ENCODE data around the gene NACA. TPM values are rescaled to one million over a fixed set of nuclear protein-coding genes. Genes with fewer than 3 reads are reported as not detected.
A peak's percentile ranks its signal among the peaks of the same experiment; 100 is the strongest.

NACA gene
- total RNA-seq, 4 donors from 2014 or later: 1,502 to 2,024 (median 1,825) TPM

DNA sequence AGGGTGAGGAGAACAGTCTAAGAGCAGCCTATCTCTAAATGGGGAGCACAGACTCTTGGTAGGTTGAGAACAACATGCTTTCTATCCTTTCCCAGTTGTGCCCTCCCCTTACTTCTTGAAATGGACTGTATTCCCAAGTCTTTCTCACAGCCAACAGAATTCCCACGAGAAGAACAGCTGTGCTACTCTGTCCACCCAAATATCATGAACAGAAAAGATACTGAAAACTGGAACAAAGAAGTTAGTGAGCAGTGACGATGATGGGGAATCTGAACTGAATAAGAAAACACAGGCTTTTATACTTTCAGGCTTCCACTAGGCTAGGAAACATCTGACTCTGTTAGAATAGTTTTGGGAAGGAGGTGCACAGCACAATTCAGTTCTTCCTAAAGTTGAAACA, 3.4 kb downstream of the NACA start:
- DNase-seq (ENCODE audit: low spot score in 2 of 2): no peak
- WGBS, 2 donors: 24 to 30% methylated on average over 2 of the region's 2 CpGs
- TF ChIP-seq POLR2A (IDR thresholded peaks at IDR 0.05): no peak
- TF ChIP-seq, protein P1, sequence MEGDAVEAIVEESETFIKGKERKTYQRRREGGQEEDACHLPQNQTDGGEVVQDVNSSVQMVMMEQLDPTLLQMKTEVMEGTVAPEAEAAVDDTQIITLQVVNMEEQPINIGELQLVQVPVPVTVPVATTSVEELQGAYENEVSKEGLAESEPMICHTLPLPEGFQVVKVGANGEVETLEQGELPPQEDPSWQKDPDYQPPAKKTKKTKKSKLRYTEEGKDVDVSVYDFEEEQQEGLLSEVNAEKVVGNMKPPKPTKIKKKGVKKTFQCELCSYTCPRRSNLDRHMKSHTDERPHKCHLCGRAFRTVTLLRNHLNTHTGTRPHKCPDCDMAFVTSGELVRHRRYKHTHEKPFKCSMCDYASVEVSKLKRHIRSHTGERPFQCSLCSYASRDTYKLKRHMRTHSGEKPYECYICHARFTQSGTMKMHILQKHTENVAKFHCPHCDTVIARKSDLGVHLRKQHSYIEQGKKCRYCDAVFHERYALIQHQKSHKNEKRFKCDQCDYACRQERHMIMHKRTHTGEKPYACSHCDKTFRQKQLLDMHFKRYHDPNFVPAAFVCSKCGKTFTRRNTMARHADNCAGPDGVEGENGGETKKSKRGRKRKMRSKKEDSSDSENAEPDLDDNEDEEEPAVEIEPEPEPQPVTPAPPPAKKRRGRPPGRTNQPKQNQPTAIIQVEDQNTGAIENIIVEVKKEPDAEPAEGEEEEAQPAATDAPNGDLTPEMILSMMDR (IDR thresholded peaks at IDR 0.05): no peak
- H3K4me3 ChIP-seq (ENCODE audit: low read depth, poor library complexity, severe bottlenecking): no peak overlapping the region
- intact Hi-C loops (cut with DNase I; ENCODE audit: low total_unique reads): loop anchor here (10.0 kb wide), 1 partner anchor 77 kb away; the partner anchor contains the start of gene ATP5F1B

DNA sequence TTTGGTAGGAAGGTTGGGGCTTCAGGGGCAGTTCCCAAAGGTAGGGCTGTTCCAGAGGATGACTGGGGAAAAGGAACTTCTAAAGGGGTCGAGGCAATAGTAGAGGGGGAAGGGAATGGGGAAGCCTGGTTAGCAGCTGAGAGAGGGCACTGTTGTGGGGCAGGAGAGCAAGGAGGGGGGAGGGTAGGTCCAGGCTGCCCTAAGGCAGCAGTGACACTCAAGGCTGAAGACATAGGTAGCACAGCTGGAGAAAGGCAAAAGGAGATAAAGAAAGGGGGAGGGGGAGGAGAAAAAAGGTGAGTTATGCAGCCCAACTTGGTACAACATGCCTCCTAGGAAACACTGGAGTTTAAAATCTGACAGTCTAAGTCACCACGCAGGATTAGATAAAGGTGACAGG, 3.9 kb downstream of the NACA start:
- intact Hi-C loops (cut with DNase I; ENCODE audit: low total_unique reads): loop anchor here (10.0 kb wide), 1 partner anchor 76 kb away; the partner anchor contains the start of gene ATP5F1B
- TF ChIP-seq, protein P1 (IDR thresholded peaks at IDR 0.05): no peak
- no peak for TF ChIP-seq POLR2A (IDR thresholded peaks at IDR 0.05)
- DNase-seq (ENCODE audit: low spot score in 2 of 2): peak in 1 of 2 donors; percentile 50
- WGBS, 2 donors: 41 to 45% methylated on average over 2 of the region's 2 CpGs
- no peak overlapping the region for H3K4me3 ChIP-seq (ENCODE audit: low read depth, poor library complexity, severe bottlenecking)

DNA sequence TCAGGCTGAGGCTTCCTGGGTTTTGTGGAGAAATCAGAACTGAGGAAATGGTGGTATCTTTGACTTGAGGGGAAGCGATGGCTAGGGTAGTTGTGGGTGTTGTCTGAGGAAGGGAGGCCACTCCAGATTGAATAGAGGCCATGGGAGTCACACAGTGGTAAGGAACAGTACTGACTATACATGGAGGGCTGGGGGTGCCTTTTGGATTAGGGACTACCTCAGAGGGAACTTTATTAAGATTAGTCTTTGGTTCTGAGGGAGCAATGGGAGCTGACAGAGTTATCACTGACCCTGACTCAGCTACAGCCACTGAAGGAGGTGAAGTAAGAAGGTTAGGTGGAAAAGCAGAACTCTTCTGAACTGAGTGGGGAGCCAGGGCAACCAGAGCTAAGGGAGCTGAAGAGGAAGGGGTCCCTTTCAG, 4.4 kb downstream of the NACA start:
- WGBS, 2 donors: 74 to 93% methylated on average over 1 of the region's 1 CpG
- no peak for TF ChIP-seq POLR2A (IDR thresholded peaks at IDR 0.05)
- TF ChIP-seq, protein P1 (IDR thresholded peaks at IDR 0.05): no peak
- intact Hi-C loops (cut with DNase I; ENCODE audit: low total_unique reads): loop anchor here (10.0 kb wide), 1 partner anchor 76 kb away; the partner anchor contains the start of gene ATP5F1B
- no peak overlapping the region for H3K4me3 ChIP-seq (ENCODE audit: low read depth, poor library complexity, severe bottlenecking)
- peak in 1 of 2 donors; percentile 66 for DNase-seq (ENCODE audit: low spot score in 2 of 2)

DNA sequence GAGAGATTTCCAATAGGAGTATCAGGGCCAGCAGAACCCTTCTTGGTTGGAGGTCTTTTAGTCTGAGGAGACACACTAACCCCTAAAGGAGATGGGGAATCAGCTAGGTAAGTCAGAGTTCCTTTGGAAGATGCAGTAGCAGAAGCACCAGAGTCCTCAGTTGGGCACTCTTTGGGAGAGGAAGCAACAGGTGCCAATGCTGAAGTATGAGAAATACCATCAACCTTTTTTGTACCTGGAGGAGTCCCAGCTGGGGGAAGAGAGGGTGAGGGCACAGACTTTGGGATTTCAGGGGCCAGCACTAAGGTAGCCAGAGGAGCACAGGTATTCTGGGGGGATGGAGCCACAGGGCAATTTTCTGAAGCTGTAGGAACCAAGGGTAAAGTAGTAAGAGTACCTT, 6.0 kb downstream of the NACA start:
- TF ChIP-seq, protein P1 (IDR thresholded peaks at IDR 0.05): no peak
- TF ChIP-seq POLR2A (IDR thresholded peaks at IDR 0.05): no peak
- no peak for DNase-seq (ENCODE audit: low spot score in 2 of 2)
- intact Hi-C loops (cut with DNase I; ENCODE audit: low total_unique reads): no loop called here
- no peak overlapping the region for H3K4me3 ChIP-seq (ENCODE audit: low read depth, poor library complexity, severe bottlenecking)

DNA sequence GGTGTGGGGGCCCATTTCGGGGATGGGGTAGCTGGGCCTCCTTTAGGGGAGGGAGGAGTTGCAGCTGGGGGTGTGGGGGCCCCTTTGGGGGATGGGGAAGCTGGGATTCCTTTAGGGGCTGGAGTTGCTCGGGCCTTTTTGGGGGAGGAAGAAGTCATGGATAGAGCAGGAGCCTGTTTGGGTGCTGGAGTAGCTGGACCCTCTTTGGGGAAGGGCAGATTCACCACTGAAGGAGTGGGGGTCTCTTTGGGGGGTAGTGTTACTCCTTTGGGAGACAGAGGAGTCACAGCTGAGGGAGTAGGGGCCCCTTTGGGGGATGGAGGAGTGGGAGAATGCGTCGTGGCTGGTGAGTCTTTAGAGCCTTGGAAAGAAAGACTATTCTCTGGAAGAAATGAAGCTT, 6.5 kb downstream of the NACA start:
- no peak overlapping the region for H3K4me3 ChIP-seq (ENCODE audit: low read depth, poor library complexity, severe bottlenecking)
- no peak for TF ChIP-seq POLR2A (IDR thresholded peaks at IDR 0.05)
- TF ChIP-seq, protein P1 (IDR thresholded peaks at IDR 0.05): no peak
- peak in 1 of 2 donors; percentile 15 for DNase-seq (ENCODE audit: low spot score in 2 of 2)
- intact Hi-C loops (cut with DNase I; ENCODE audit: low total_unique reads): no loop called here
- 38 to 47% methylated on average over 4 of the region's 4 CpGs for WGBS, 2 donors

DNA sequence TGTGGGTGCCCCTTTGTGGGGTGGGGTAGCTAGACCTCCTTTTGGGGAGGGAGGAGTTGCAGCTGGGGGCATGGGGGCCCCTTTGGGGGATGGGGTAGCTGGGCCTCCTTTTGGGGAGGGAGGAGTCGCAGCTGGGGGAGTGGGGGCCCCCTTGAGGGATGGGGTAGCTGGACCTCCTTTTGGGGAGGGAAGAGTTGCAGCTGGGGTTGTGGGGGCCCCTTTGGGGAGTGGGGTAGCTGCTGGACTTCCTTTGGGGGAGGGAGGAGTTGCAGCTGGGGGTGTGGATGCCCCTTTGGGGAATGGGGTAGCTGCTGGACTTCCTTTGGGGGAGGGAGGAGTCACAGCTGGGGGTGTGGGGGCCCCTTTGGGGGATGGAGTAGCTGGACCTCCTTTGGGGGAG, 7.0 kb downstream of the NACA start:
- no peak overlapping the region for H3K4me3 ChIP-seq (ENCODE audit: low read depth, poor library complexity, severe bottlenecking)
- TF ChIP-seq POLR2A (IDR thresholded peaks at IDR 0.05): no peak
- TF ChIP-seq, protein P1 (IDR thresholded peaks at IDR 0.05): no peak
- DNase-seq (ENCODE audit: low spot score in 2 of 2): peak in 1 of 2 donors; percentile 36
- WGBS, 2 donors: 80% methylated on average over 1 of the region's 1 CpG; no CpG with 5 or more reads in 1 of the 2 donors
- intact Hi-C loops (cut with DNase I; ENCODE audit: low total_unique reads): no loop called here
